Measurements from ENCODE around the gene NPR3. TPM values are rescaled to one million over a fixed set of nuclear protein-coding genes. Genes with fewer than 3 reads are reported as not detected.

Gene NPR3
- total RNA-seq, 2 experiments from 2014 or later, result 0.17 TPM; not detected in 1

- Mint-ChIP-seq H3K36me3 (no peaks in the 10 kb centered on the region), H3K27ac (no peak overlapping the region), H3K27me3 (peaks cover 6% of the 10 kb centered on the region), H3K9me3 (peaks cover 2% of the 10 kb centered on the region), H3K4me1 (peaks cover 2% of the 10 kb centered on the region), H3K4me3 (no peak overlapping the region)
- ATAC-seq (ENCODE audit: low read depth) (no peak), DNase-seq (no peak)
- POLR2A ChIA-PET, result no interaction called here
Measured at GRCh38 chr5:32721626-32722025, 10.5 kb downstream of the NPR3 start.

GRCh38 chr5:32722957-32723356 lies 11.8 kb downstream of the NPR3 start:
- POLR2A ChIA-PET, result no interaction called here
- peaks cover 2% of the 10 kb centered on the region for H3K9me3 Mint-ChIP-seq
- H3K36me3 Mint-ChIP-seq, result no peaks in the 10 kb centered on the region
- no peak overlapping the region for H3K4me3 Mint-ChIP-seq
- no peak overlapping the region for H3K27ac Mint-ChIP-seq
- H3K27me3 Mint-ChIP-seq, result peaks cover 6% of the 10 kb centered on the region
- ATAC-seq (ENCODE audit: low read depth) (no peak), DNase-seq (no peak)
- H3K4me1 Mint-ChIP-seq, result peaks cover 2% of the 10 kb centered on the region

- Mint-ChIP-seq H3K27ac (no peak overlapping the region), H3K4me1 (peaks cover 2% of the 10 kb centered on the region), H3K27me3 (peaks cover 8% of the 10 kb centered on the region), H3K9me3 (no peaks in the 10 kb centered on the region), H3K36me3 (no peaks in the 10 kb centered on the region), H3K4me3 (no peak overlapping the region)
- DNase-seq (no peak), ATAC-seq (ENCODE audit: low read depth) (no peak)
- POLR2A ChIA-PET, result interaction anchor here (0.7 kb wide), 1 partner anchor 1830 kb away, joined by 3 read pairs; no protein-coding TSS in a partner anchor
Measured at GRCh38 chr5:32724526-32724925, 13.4 kb downstream of the NPR3 start.

- Mint-ChIP-seq H3K4me3 (no peak overlapping the region), H3K4me1 (peaks cover 2% of the 10 kb centered on the region), H3K27me3 (peaks cover 8% of the 10 kb centered on the region), H3K9me3 (peaks cover 2% of the 10 kb centered on the region), H3K36me3 (no peaks in the 10 kb centered on the region), H3K27ac (no peak overlapping the region)
- POLR2A ChIA-PET, result no interaction called here
- ATAC-seq (ENCODE audit: low read depth), result no peak
- DNase-seq, result no peak
Measured at GRCh38 chr5:32726086-32726557, 15.0 kb downstream of the NPR3 start.

GRCh38 chr5:32729651-32730050 lies 18.5 kb downstream of the NPR3 start:
- peaks cover 2% of the 10 kb centered on the region for H3K9me3 Mint-ChIP-seq
- POLR2A ChIA-PET, result no interaction called here
- peaks cover 2% of the 10 kb centered on the region for H3K4me1 Mint-ChIP-seq
- peaks cover 8% of the 10 kb centered on the region for H3K27me3 Mint-ChIP-seq
- no peak for DNase-seq
- ATAC-seq (ENCODE audit: low read depth), result no peak
- no peak overlapping the region for H3K4me3 Mint-ChIP-seq
- no peak overlapping the region for H3K27ac Mint-ChIP-seq
- no peaks in the 10 kb centered on the region for H3K36me3 Mint-ChIP-seq

GRCh38 chr5:32733590-32734340 lies 22.6 kb downstream of the NPR3 start:
- Mint-ChIP-seq H3K4me3 (no peak overlapping the region), H3K9me3 (peaks cover 2% of the 10 kb centered on the region), H3K27ac (no peak overlapping the region), H3K4me1 (no peaks in the 10 kb centered on the region), H3K27me3 (peaks cover 10% of the 10 kb centered on the region), H3K36me3 (no peaks in the 10 kb centered on the region)
- DNase-seq, result no peak
- no peak for ATAC-seq (ENCODE audit: low read depth)
- POLR2A ChIA-PET, result no interaction called here

- ATAC-seq (ENCODE audit: low read depth), result no peak
- no peak for DNase-seq
- Mint-ChIP-seq H3K4me1 (no peaks in the 10 kb centered on the region), H3K27ac (no peak overlapping the region), H3K9me3 (peaks cover under 1% of the 10 kb centered on the region), H3K27me3 (peaks cover 8% of the 10 kb centered on the region), H3K36me3 (no peaks in the 10 kb centered on the region), H3K4me3 (no peak overlapping the region)
- POLR2A ChIA-PET, result no interaction called here
Measured at GRCh38 chr5:32734827-32735378, 23.8 kb downstream of the NPR3 start.

GRCh38 chr5:32735512-32735911 lies 24.4 kb downstream of the NPR3 start:
- Mint-ChIP-seq H3K4me3 (no peak overlapping the region), H3K9me3 (no peaks in the 10 kb centered on the region), H3K27ac (no peak overlapping the region), H3K27me3 (peaks cover 8% of the 10 kb centered on the region), H3K4me1 (no peaks in the 10 kb centered on the region), H3K36me3 (no peaks in the 10 kb centered on the region)
- no peak for DNase-seq
- ATAC-seq (ENCODE audit: low read depth), result no peak
- POLR2A ChIA-PET, result interaction anchor here (0.6 kb wide), 1 partner anchor 59 kb away, joined by 3 read pairs; no protein-coding TSS in a partner anchor

- Mint-ChIP-seq H3K27ac (no peak overlapping the region), H3K36me3 (no peaks in the 10 kb centered on the region), H3K9me3 (no peaks in the 10 kb centered on the region), H3K4me3 (no peak overlapping the region), H3K27me3 (peaks cover 8% of the 10 kb centered on the region), H3K4me1 (no peaks in the 10 kb centered on the region)
- DNase-seq (no peak), ATAC-seq (ENCODE audit: low read depth) (no peak)
- POLR2A ChIA-PET, result no interaction called here
Measured at GRCh38 chr5:32736842-32737241, 25.7 kb downstream of the NPR3 start.

- no peaks in the 10 kb centered on the region for H3K9me3 Mint-ChIP-seq
- H3K4me3 Mint-ChIP-seq, result no peak overlapping the region
- POLR2A ChIA-PET, result no interaction called here
- H3K36me3 Mint-ChIP-seq, result no peaks in the 10 kb centered on the region
- H3K4me1 Mint-ChIP-seq, result no peaks in the 10 kb centered on the region
- no peak for ATAC-seq (ENCODE audit: low read depth)
- H3K27me3 Mint-ChIP-seq, result peaks cover under 1% of the 10 kb centered on the region
- no peak for DNase-seq
- no peak overlapping the region for H3K27ac Mint-ChIP-seq
Measured at GRCh38 chr5:32740651-32741050, 29.5 kb downstream of the NPR3 start.

- H3K27ac Mint-ChIP-seq, result no peak overlapping the region
- ATAC-seq (ENCODE audit: low read depth), result no peak
- H3K4me3 Mint-ChIP-seq, result no peak overlapping the region
- H3K36me3 Mint-ChIP-seq, result no peaks in the 10 kb centered on the region
- no peaks in the 10 kb centered on the region for H3K4me1 Mint-ChIP-seq
- no peak for DNase-seq
- no peaks in the 10 kb centered on the region for H3K9me3 Mint-ChIP-seq
- POLR2A ChIA-PET, result no interaction called here
- no peaks in the 10 kb centered on the region for H3K27me3 Mint-ChIP-seq
Measured at GRCh38 chr5:32745317-32745716, 34.2 kb downstream of the NPR3 start.

GRCh38 chr5:32752411-32752810 lies 41.3 kb downstream of the NPR3 start:
- peaks cover 4% of the 10 kb centered on the region for H3K9me3 Mint-ChIP-seq
- H3K36me3 Mint-ChIP-seq, result no peaks in the 10 kb centered on the region
- ATAC-seq (ENCODE audit: low read depth), result no peak
- POLR2A ChIA-PET, result no interaction called here
- no peak overlapping the region for H3K4me3 Mint-ChIP-seq
- H3K4me1 Mint-ChIP-seq, result no peaks in the 10 kb centered on the region
- no peaks in the 10 kb centered on the region for H3K27me3 Mint-ChIP-seq
- no peak overlapping the region for H3K27ac Mint-ChIP-seq
- no peak for DNase-seq

- POLR2A ChIA-PET, result no interaction called here
- Mint-ChIP-seq H3K4me1 (no peaks in the 10 kb centered on the region), H3K9me3 (peaks cover 4% of the 10 kb centered on the region), H3K4me3 (no peak overlapping the region), H3K36me3 (no peaks in the 10 kb centered on the region), H3K27ac (no peak overlapping the region), H3K27me3 (no peaks in the 10 kb centered on the region)
- DNase-seq (no peak), ATAC-seq (ENCODE audit: low read depth) (no peak)
Measured at GRCh38 chr5:32753051-32753450, 41.9 kb downstream of the NPR3 start.

- ATAC-seq (ENCODE audit: low read depth) (no peak), DNase-seq (no peak)
- Mint-ChIP-seq H3K9me3 (peaks cover 4% of the 10 kb centered on the region), H3K4me3 (no peak overlapping the region), H3K36me3 (no peaks in the 10 kb centered on the region), H3K27ac (no peak overlapping the region), H3K27me3 (no peaks in the 10 kb centered on the region), H3K4me1 (no peaks in the 10 kb centered on the region)
- POLR2A ChIA-PET, result no interaction called here
Measured at GRCh38 chr5:32753765-32754164, 42.6 kb downstream of the NPR3 start.
